NCI-H146 treated with DMSO at 0.1 percent for 48 hours (cell line): Measurements from ENCODE around the gene TRPM1.

Experiments used
- DNase-seq: peaks from one replicate; lab custom pipeline; 2025; ENCODE audit not compliant: unreplicated experiment; lab: John Stamatoyannopoulos, UW

TRPM1 gene

GRCh38 chr15:31085359-31085758, 16.2 kb downstream of the TRPM1 start:
- DNase-seq, result no peak

- no peak for DNase-seq
These were observed 17.3 kb downstream of the TRPM1 start for GRCh38 chr15:31084176-31084575.

- no peak for DNase-seq
These were observed 18.1 kb downstream of the TRPM1 start for GRCh38 chr15:31083370-31083780.

- DNase-seq, result no peak
These were observed 18.7 kb downstream of the TRPM1 start for GRCh38 chr15:31082771-31083369.

- DNase-seq, result peak; percentile 33
These were observed 19.8 kb downstream of the TRPM1 start for GRCh38 chr15:31081588-31082250.

GRCh38 chr15:31081056-31081455, 20.5 kb downstream of the TRPM1 start:
- no peak for DNase-seq

GRCh38 chr15:31080591-31081014, 20.9 kb downstream of the TRPM1 start:
- no peak for DNase-seq

- no peak for DNase-seq
These were observed 22.0 kb downstream of the TRPM1 start for GRCh38 chr15:31079519-31079918.

GRCh38 chr15:31078471-31078870, 23.1 kb downstream of the TRPM1 start:
- DNase-seq, result no peak

- DNase-seq, result no peak
These were observed 23.6 kb downstream of the TRPM1 start for GRCh38 chr15:31077941-31078340.

GRCh38 chr15:31077181-31077580, 24.3 kb downstream of the TRPM1 start:
- peak; percentile 9 for DNase-seq

- DNase-seq, result no peak
These were observed 27.2 kb downstream of the TRPM1 start for GRCh38 chr15:31074321-31074720.

GRCh38 chr15:31070867-31071266, 30.7 kb downstream of the TRPM1 start:
- DNase-seq, result no peak

GRCh38 chr15:31069360-31070000, 32.0 kb downstream of the TRPM1 start:
- no peak for DNase-seq

- no peak for DNase-seq
These were observed 33.5 kb downstream of the TRPM1 start for GRCh38 chr15:31067890-31068603.

GRCh38 chr15:31065824-31066223, 35.7 kb downstream of the TRPM1 start:
- no peak for DNase-seq

GRCh38 chr15:31062911-31063310, 38.6 kb downstream of the TRPM1 start:
- no peak for DNase-seq

- no peak for DNase-seq
These were observed 39.1 kb downstream of the TRPM1 start for GRCh38 chr15:31062310-31062847.

- no peak for DNase-seq
These were observed 40.9 kb downstream of the TRPM1 start for GRCh38 chr15:31060429-31061140.

GRCh38 chr15:31058236-31058962, 43.1 kb downstream of the TRPM1 start:
- no peak for DNase-seq
